Measurements from ENCODE around the gene YAE1.

The YAE1 gene

GRCh38 chr7:39608278-39608677, 42.1 kb downstream of the YAE1 start:
- no peak for DNase-seq (ENCODE audit: low read depth)

GRCh38 chr7:39609113-39609934, 43.1 kb downstream of the YAE1 start:
- DNase-seq (ENCODE audit: low read depth) = no peak

- no peak for DNase-seq (ENCODE audit: low read depth)
Observed at GRCh38 chr7:39609935-39610263, 43.7 kb downstream of the YAE1 start.

- no peak for DNase-seq (ENCODE audit: low read depth)
Observed at GRCh38 chr7:39613577-39613976, 47.4 kb downstream of the YAE1 start.

- no peak for DNase-seq (ENCODE audit: low read depth)
Observed at GRCh38 chr7:39614299-39614698, 48.1 kb downstream of the YAE1 start.

- no peak for DNase-seq (ENCODE audit: low read depth)
Observed at GRCh38 chr7:39615350-39615975, 49.3 kb downstream of the YAE1 start.

GRCh38 chr7:39616138-39616537, 49.9 kb downstream of the YAE1 start:
- no peak for DNase-seq (ENCODE audit: low read depth)

- no peak for DNase-seq (ENCODE audit: low read depth)
Observed at GRCh38 chr7:39617005-39617404, 50.8 kb downstream of the YAE1 start.

GRCh38 chr7:39618868-39619267, 52.7 kb downstream of the YAE1 start:
- no peak for DNase-seq (ENCODE audit: low read depth)

GRCh38 chr7:39620486-39620885, 54.3 kb downstream of the YAE1 start:
- DNase-seq (ENCODE audit: low read depth) = no peak

- peak; percentile 80 for DNase-seq (ENCODE audit: low read depth)
Observed at GRCh38 chr7:39621261-39621660, 55.1 kb downstream of the YAE1 start.

- DNase-seq (ENCODE audit: low read depth) = no peak
Observed at GRCh38 chr7:39621784-39622411, 55.7 kb downstream of the YAE1 start.
